ENCODE results near the gene ELOVL5. TPM values are rescaled to one million over a fixed set of nuclear protein-coding genes. Genes with fewer than 3 reads are reported as not detected.

The ELOVL5 gene
- total RNA-seq, 6 experiments from 2014 or later, result 82.0 to 104 (median 89.1) TPM

DNA sequence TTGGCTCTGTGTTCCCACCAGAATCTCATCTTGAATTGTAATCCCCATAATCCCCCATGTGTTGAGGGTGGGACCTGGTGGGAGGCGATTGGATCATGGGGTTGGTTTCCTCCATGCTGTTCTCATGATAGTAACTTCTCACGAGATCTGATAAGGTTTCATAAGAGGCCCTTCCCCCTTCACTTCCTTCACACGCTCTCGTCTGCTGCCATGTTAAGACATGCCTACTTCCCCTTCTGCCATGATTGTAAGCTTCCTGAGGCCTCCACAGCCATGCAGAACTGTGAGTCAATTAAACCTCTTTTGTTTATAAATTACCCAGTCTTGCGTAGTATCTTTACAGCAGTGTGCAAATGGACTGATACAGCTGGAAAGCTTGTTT is 90.0 kb downstream of the ELOVL5 start:
- no peak for DNase-seq
- no peak overlapping the region for H3K27ac Mint-ChIP-seq
- no peak for TF ChIP-seq CTCF (IDR thresholded peaks at IDR 0.05)

DNA sequence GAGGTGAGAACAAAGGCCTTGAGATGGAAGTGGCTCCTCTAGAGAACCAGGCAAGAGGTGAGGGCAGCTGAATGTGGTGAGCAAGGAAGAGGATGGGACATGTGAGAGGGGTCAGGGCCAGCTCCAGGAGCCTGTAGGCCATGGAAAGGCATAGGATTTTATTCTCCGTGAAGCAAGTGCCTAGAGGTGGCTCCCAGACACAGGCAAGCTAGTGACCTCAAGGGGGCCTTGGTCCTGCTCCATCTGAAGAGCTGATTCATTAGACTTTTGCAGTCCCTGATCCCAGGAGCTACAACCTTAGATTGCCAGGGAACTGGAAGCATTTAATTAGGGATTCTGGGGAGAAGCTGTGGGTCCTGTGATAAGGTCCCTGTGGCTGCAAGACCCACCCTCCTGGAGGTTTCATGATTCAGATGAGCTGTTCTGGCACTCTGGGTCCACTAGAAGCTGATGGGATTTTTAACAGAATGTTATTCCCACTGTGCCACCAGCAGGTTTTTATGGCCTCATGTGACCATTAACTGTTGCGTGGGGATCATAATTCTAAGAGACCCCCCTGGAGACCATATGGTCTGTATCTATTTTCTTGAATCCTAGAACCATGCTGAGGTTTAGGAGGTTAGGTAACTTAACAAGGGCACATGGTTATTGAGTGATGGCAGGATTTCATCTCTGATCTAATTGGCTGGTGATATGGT is 90.5 kb downstream of the ELOVL5 start:
- Mint-ChIP-seq H3K27ac (no peak overlapping the region), H3K4me3 (no peak overlapping the region), H3K9me3 (no peaks in the 10 kb centered on the region), H3K27me3 (ENCODE audit: insufficient read depth) (no peaks in the 10 kb centered on the region), H3K4me1 (ENCODE audit: low read depth) (no peaks in the 10 kb centered on the region), H3K36me3 (ENCODE audit: low read depth) (peaks cover 29% of the 10 kb centered on the region)
- no peak for DNase-seq
- no peak for TF ChIP-seq CTCF (IDR thresholded peaks at IDR 0.05)

More for the DNA sequence above, 90.0 kb downstream of the ELOVL5 start:
- no peaks in the 10 kb centered on the region for H3K27me3 Mint-ChIP-seq (ENCODE audit: insufficient read depth)
- peaks cover 29% of the 10 kb centered on the region for H3K36me3 Mint-ChIP-seq (ENCODE audit: low read depth)
- H3K4me1 Mint-ChIP-seq (ENCODE audit: low read depth), result peaks cover 5% of the 10 kb centered on the region
- no peaks in the 10 kb centered on the region for H3K9me3 Mint-ChIP-seq
- H3K4me3 Mint-ChIP-seq, result no peak overlapping the region

GRCh38 chr6:53257533-53257932 is 91.2 kb downstream of the ELOVL5 start:
- H3K27me3 Mint-ChIP-seq (ENCODE audit: insufficient read depth), result no peaks in the 10 kb centered on the region
- H3K27ac Mint-ChIP-seq, result no peak overlapping the region
- H3K4me3 Mint-ChIP-seq, result no peak overlapping the region
- no peaks in the 10 kb centered on the region for H3K9me3 Mint-ChIP-seq
- TF ChIP-seq CTCF (IDR thresholded peaks at IDR 0.05), result no peak
- H3K4me1 Mint-ChIP-seq (ENCODE audit: low read depth), result no peaks in the 10 kb centered on the region
- peaks cover 29% of the 10 kb centered on the region for H3K36me3 Mint-ChIP-seq (ENCODE audit: low read depth)
- DNase-seq, result no peak

- DNase-seq, result no peak
- peaks cover 2% of the 10 kb centered on the region for H3K4me1 Mint-ChIP-seq (ENCODE audit: low read depth)
- H3K27me3 Mint-ChIP-seq (ENCODE audit: insufficient read depth), result no peaks in the 10 kb centered on the region
- H3K9me3 Mint-ChIP-seq, result no peaks in the 10 kb centered on the region
- H3K4me3 Mint-ChIP-seq, result no peak overlapping the region
- H3K27ac Mint-ChIP-seq, result no peak overlapping the region
- H3K36me3 Mint-ChIP-seq (ENCODE audit: low read depth), result peaks cover 29% of the 10 kb centered on the region
- TF ChIP-seq CTCF (IDR thresholded peaks at IDR 0.05), result no peak
Measured at GRCh38 chr6:53257001-53257400, 91.7 kb downstream of the ELOVL5 start.

DNA sequence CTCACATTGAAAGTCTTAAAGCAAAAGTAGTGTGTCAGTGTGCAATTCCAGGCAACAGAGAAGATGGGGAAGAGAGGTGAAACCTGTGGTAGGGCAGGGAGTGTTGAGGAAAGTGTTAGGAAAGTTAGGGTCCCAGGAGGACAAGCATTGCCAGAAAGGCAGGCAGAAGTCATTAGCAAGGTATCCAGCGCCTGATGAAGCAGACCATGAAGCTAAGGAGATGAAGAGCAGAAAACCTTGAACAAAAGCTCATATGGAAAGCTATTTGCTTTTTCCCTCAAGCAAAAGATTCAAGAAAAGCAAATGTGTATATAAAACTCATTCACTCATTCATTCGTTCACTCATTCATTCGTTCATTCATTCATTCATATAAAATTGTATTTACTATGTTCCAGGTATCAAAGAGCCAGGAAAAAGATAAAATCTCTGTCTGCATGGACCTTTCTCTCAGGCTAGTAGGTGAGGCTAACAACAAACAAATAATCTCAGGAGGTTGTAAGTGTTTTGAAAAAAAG is 96.5 kb downstream of the ELOVL5 start:
- Mint-ChIP-seq H3K4me3 (no peak overlapping the region), H3K4me1 (ENCODE audit: low read depth) (peaks cover 31% of the 10 kb centered on the region), H3K36me3 (ENCODE audit: low read depth) (no peaks in the 10 kb centered on the region), H3K9me3 (no peaks in the 10 kb centered on the region), H3K27me3 (ENCODE audit: insufficient read depth) (0 out of 2 replicates have a peak, but pooled peaks cover 3% of the 10 kb centered on the region), H3K27ac (no peak overlapping the region)
- DNase-seq, result no peak
- no peak for TF ChIP-seq CTCF (IDR thresholded peaks at IDR 0.05)

Measured in HFFc6 (cell line).